ENCODE data around the gene ZNF710.
"Not testable (repeated sequence)": the region's sequence is repeated elsewhere in the genome, so short reads cannot be mapped to it uniquely, and the experiment has no call there.

ZNF710 gene

GRCh38 chr15:90058775-90059174, 57.7 kb downstream of the ZNF710 start:
- DNase-seq (ENCODE audit: low spot score) = no peak
- no peak for FAIRE-seq

GRCh38 chr15:90059208-90059985, 58.3 kb downstream of the ZNF710 start:
- FAIRE-seq = no peak
- DNase-seq (ENCODE audit: low spot score) = no peak

- no peak for FAIRE-seq
- DNase-seq (ENCODE audit: low spot score) = no peak
Observed at GRCh38 chr15:90060797-90061196, 59.7 kb downstream of the ZNF710 start.

- no peak for FAIRE-seq
- DNase-seq (ENCODE audit: low spot score) = no peak
Observed at GRCh38 chr15:90062023-90062442, 60.9 kb downstream of the ZNF710 start.

- FAIRE-seq (no peak), DNase-seq (ENCODE audit: low spot score) (no peak)
Observed at GRCh38 chr15:90062462-90062932, 61.4 kb downstream of the ZNF710 start.

GRCh38 chr15:90062973-90063769, 62.0 kb downstream of the ZNF710 start:
- DNase-seq (ENCODE audit: low spot score) (no peak), FAIRE-seq (no peak)

GRCh38 chr15:90063770-90064247, 62.7 kb downstream of the ZNF710 start:
- DNase-seq (ENCODE audit: low spot score) (no peak), FAIRE-seq (no peak)

- no peak for FAIRE-seq
- DNase-seq (ENCODE audit: low spot score) = no peak
Observed at GRCh38 chr15:90064911-90065681, 64.0 kb downstream of the ZNF710 start.

- FAIRE-seq (no peak), DNase-seq (ENCODE audit: low spot score) (no peak)
Observed at GRCh38 chr15:90065682-90066049, 64.5 kb downstream of the ZNF710 start.

- DNase-seq (ENCODE audit: low spot score) = no peak
- FAIRE-seq = no peak
Observed at GRCh38 chr15:90067181-90067952, 66.2 kb downstream of the ZNF710 start.

GRCh38 chr15:90067953-90068606, 67.0 kb downstream of the ZNF710 start:
- FAIRE-seq (no peak), DNase-seq (ENCODE audit: low spot score) (no peak)

GRCh38 chr15:90070623-90071022, 69.5 kb downstream of the ZNF710 start:
- not testable (repeated sequence) for DNase-seq (ENCODE audit: low spot score); FAIRE-seq

GRCh38 chr15:90071220-90071807, 70.2 kb downstream of the ZNF710 start:
- FAIRE-seq (no peak), DNase-seq (ENCODE audit: low spot score) (peak; percentile 45)

- DNase-seq (ENCODE audit: low spot score) (no peak), FAIRE-seq (no peak)
Observed at GRCh38 chr15:90072978-90073640, 72.0 kb downstream of the ZNF710 start.

GRCh38 chr15:90074023-90074422, 72.9 kb downstream of the ZNF710 start:
- DNase-seq (ENCODE audit: low spot score) = no peak

GRCh38 chr15:90074916-90075315, 73.8 kb downstream of the ZNF710 start:
- no peak for FAIRE-seq
- DNase-seq (ENCODE audit: low spot score) = no peak

More at GRCh38 chr15:90074023-90074422, 72.9 kb downstream of the ZNF710 start:
- no peak for FAIRE-seq

GRCh38 chr15:90075420-90076289, 74.5 kb downstream of the ZNF710 start:
- no peak for FAIRE-seq
- DNase-seq (ENCODE audit: low spot score) = no peak

GRCh38 chr15:90076716-90077115, 75.6 kb downstream of the ZNF710 start:
- no peak for DNase-seq (ENCODE audit: low spot score)
- no peak for FAIRE-seq
